ENCODE data around the gene LIN7A.

The LIN7A gene, protein sequence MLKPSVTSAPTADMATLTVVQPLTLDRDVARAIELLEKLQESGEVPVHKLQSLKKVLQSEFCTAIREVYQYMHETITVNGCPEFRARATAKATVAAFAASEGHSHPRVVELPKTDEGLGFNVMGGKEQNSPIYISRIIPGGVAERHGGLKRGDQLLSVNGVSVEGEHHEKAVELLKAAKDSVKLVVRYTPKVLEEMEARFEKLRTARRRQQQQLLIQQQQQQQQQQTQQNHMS

GRCh38 chr12:80937391-80938238, at the start of gene LIN7A:
Gene LIN7A, minus strand, starts transcription at chr12:80937934. Its CDS starts 212 bp downstream, at chr12:80937722.
- in situ Hi-C loops (cut with MboI; ENCODE audit: low sequenced_read_pairs) = no loop called here

- in situ Hi-C loops (cut with MboI; ENCODE audit: low sequenced_read_pairs) = no loop called here
These were observed 48.5 kb upstream of the LIN7A start for GRCh38 chr12:80986224-80986623.

- in situ Hi-C loops (cut with MboI; ENCODE audit: low sequenced_read_pairs) = no loop called here
These were observed 42.1 kb upstream of the LIN7A start for GRCh38 chr12:80979816-80980215.

DNA sequence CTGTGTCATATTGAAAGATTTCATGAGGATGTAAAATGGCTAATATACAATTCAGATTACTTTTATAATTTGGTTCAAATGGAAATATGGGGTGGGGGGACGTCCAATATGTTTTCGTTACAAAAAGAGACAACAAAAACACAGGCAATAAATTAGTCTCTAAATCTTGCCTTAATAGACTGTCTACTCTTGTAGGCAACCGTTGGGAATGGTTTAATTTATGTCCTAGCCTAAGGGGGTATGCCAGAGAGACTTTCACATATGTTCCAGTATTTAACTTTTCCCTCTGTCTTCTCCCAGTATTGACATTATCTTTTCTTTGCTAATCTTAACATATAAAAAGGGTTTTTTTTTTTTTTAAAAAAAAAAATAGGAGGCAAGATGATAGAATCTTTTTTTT, 41.5 kb upstream of the LIN7A start:
- in situ Hi-C loops (cut with MboI; ENCODE audit: low sequenced_read_pairs) = no loop called here

DNA sequence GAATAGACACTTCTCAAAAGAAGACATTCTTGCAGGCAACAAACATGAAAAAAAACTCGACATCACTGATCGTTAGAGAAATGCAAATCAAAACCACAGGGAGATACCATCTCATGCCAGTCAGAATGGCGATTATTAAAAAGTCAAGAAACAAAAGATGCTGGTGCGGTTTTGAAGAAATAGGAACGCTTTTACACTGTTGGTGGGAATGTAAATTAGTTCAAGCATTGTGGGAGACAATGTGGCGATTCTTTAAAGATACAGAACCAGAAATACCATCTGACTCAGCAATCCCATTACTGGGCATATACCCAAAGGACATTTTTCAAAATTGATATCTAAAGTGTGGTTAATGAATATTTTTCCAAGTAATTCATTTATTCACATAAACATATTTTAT, 39.6 kb upstream of the LIN7A start:
- in situ Hi-C loops (cut with MboI; ENCODE audit: low sequenced_read_pairs) = no loop called here

- in situ Hi-C loops (cut with MboI; ENCODE audit: low sequenced_read_pairs) = no loop called here
These were observed 30.6 kb upstream of the LIN7A start for GRCh38 chr12:80968326-80968725.

GRCh38 chr12:80967565-80967964, 29.8 kb upstream of the LIN7A start:
- in situ Hi-C loops (cut with MboI; ENCODE audit: low sequenced_read_pairs) = no loop called here

DNA sequence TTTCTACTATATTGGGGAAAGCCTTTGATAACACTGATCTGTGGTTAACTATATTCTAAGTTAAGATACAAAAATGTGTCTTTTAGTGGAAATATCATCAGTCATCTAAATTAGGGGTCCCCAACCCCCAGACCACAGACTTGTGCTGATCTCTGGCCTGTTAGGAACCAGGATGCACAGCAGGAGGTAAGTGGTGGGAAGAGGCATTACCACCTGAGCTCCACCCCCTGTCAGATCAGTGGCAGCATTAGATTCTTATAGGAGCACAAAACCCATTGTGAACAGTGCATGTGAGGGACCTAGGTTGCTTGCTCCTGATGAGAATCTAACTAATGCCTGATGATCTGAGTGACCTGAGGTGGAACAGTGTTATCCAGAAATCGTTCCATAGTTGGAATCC, 28.3 kb upstream of the LIN7A start:
- in situ Hi-C loops (cut with MboI; ENCODE audit: low sequenced_read_pairs) = no loop called here

GRCh38 chr12:80958162-80958561, 20.4 kb upstream of the LIN7A start:
- in situ Hi-C loops (cut with MboI; ENCODE audit: low sequenced_read_pairs) = no loop called here

DNA sequence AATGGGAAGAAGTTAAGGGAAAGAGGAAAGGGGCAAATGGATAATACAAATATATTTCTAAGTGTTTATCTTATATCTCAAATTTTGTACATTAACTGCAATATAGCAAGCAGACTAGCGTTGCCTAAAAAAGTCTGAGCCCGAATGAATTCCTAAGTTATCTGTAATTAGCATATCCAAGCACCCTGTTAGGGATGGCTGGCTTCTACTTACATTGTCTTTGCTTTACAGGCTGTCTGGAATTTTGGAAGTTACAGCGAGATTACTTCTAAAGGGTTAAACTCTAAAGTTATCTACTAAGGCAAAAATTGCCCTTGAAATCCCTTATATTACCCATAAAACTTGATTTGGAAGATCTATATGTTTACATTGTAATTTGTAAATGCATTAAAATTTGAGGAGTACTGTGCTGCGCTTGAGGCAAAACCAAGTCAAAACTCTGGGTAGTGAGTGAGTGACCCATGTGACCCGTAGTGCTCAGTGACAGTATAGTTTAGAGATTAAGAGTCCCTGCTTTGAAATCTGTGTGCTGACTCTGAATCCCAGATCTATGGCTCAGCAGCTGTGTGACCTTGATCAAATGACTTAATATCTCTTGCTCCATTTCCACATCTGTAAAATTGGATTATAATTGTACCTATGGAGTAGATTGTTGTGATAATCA, 17.3 kb upstream of the LIN7A start:
- in situ Hi-C loops (cut with MboI; ENCODE audit: low sequenced_read_pairs) = no loop called here

DNA sequence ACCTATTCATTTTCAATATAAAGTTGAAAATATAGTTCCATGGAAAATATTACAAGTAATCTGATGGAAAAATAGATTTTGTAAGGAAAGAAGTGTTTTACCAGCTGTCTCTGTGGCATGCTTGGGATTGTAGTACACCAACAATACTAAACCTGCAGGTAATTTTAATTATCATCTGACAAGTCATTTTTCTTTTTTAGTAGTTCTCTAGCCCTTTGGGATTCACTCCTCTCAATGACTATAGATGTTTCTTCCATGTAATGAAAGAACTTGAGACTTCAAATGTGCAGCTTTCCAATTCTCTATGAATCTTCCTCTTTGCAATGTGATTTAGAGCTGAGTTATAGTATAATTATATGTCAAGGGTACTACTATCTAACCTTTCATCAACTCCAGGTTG, 14.7 kb upstream of the LIN7A start:
- in situ Hi-C loops (cut with MboI; ENCODE audit: low sequenced_read_pairs) = no loop called here

GRCh38 chr12:80946591-80946990, 8.9 kb upstream of the LIN7A start:
- in situ Hi-C loops (cut with MboI; ENCODE audit: low sequenced_read_pairs) = no loop called here

- in situ Hi-C loops (cut with MboI; ENCODE audit: low sequenced_read_pairs) = no loop called here
These were observed 5.6 kb upstream of the LIN7A start for GRCh38 chr12:80943338-80943737.

DNA sequence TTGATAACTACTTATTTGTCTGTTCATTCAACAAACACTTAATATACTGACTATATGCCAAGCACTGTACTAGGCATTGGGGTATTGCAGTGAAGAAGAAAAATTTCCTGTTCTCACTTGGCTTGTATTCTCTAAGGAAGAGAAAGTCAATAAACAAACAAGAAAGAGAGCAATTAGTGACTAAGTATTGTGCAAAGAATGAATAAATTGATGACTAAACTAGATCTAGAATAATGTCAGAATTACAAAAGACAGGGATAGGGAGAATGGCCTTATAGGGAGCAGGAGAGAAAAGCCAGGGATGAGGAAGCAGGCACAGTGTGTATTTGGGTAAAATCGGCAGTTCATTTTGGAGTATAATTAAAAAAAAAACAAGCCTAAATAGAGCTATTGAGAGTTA, 4.2 kb upstream of the LIN7A start:
- in situ Hi-C loops (cut with MboI; ENCODE audit: low sequenced_read_pairs) = no loop called here

DNA sequence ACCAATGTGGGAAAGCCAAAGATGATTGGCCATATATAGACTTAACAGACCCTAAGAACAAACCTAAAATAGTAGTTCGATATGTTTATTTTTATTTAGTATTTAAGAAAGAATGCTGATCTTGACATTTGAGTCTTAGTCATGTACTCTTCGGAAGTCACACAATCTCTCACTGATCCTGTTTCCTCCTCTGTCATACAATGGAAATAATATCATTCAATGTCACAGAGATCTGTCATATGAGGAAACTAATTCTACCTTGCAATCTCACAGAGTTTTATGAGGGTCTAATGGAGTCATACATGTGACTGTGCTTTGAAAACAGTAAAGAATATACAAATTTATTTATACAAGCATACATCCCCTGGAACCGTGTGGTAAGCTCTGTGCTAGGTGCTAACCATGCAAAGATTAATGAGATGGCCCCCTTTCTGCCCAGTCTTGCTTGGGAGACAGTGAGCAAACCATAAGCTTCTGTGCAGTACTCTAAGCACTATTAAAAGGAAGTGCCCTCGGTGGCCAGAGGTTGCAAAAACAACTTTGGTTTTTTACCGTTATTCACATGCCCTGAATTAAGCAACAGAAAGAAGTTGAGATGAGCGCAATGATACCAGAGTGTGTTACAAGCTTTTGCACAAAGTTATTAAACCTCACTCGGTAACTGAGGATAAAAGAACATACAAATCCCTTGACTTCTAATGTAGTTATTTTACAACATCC, 1.7 kb upstream of the LIN7A start:
- in situ Hi-C loops (cut with MboI; ENCODE audit: low sequenced_read_pairs) = no loop called here

GRCh38 chr12:80938397-80938796, 663 bp upstream of the LIN7A start:
- in situ Hi-C loops (cut with MboI; ENCODE audit: low sequenced_read_pairs) = no loop called here

- in situ Hi-C loops (cut with MboI; ENCODE audit: low sequenced_read_pairs) = no loop called here
These were observed 918 bp downstream of the LIN7A start for GRCh38 chr12:80936642-80937390.

- in situ Hi-C loops (cut with MboI; ENCODE audit: low sequenced_read_pairs) = no loop called here
These were observed 1.4 kb downstream of the LIN7A start for GRCh38 chr12:80936353-80936641.

GRCh38 chr12:80935111-80935510, 2.6 kb downstream of the LIN7A start:
- in situ Hi-C loops (cut with MboI; ENCODE audit: low sequenced_read_pairs) = no loop called here

DNA sequence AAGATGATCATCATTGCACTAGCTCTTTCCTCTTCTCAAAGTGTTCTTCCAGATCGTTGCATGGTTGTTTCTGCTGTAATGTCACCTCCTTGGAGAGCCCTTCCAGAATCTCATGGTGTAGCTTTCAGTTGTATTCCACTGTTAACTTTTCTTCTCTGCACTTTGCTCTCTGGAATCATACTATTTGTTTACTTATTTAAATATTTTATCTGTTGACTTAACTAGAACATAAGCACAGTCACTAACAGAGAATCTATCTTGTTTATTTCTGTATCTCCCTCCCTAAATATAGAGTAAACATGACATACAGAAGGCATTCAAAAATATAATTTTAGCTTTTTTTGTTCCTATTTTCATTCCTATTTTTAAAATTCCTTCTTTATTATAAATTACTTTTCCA, 11.8 kb downstream of the LIN7A start:
- in situ Hi-C loops (cut with MboI; ENCODE audit: low sequenced_read_pairs) = no loop called here

DNA sequence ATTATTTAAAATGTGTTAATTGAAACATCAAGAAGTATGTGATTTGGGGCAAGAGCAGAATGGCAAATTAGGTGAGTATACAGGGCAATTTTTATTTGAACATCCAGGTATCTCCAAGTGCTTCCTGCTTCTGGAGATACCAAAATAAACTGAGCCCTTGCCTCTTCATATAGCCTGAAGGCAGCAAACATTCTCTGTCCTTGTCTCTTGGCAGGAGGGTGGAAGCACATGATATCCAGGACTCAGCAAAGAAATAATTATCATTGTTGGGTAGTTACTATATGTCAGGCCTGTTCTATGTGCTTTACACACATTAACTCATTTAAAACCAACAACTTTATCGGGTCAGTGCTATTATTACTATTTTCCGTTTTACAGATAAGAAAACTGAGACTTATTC, 12.5 kb downstream of the LIN7A start:
- in situ Hi-C loops (cut with MboI; ENCODE audit: low sequenced_read_pairs) = no loop called here
